Stimulated activated CD8-positive, alpha-beta memory T cell treated with anti-CD3 and anti-CD28 coated beads, Interleukin-7, amount 100 ng/mL, for 48 hours (primary cell): ENCODE measurements around the gene GRAMD2B.
A peak's percentile ranks its signal among the peaks of the same experiment; 100 is the strongest.
"Not testable (repeated sequence)": the region's sequence is repeated elsewhere in the genome, so short reads cannot be mapped to it uniquely, and the experiment has no call there.

Experiments used
- DNase-seq, 2 donors: peaks; one replicate each; pipeline ENCODE4 v3.0.0-alpha.2; 2020; ENCODE audit warnings: low read depth in 1 of 2; ENCODE audit errors: extremely low read depth in 1 of 2

The GRAMD2B gene

DNA sequence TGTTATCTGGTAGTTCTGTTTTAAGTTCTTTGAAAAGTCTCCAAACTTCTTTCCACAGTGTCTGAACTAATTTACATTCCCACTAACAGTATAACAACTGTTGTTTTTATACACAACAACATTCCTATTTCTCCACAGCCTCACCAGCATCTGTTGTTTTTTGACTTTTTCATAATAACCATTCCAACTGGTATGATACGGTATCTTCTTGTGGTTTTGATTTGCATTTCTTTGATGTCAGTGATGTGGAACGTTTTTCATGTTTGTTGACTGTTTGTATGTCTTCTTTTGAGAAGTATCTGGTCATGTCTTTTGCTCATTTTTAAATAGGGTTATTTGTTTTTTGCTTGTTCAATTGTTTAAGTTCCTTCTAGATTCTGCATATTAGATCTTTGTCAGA lies 12.6 kb upstream of the GRAMD2B start:
- no peak for DNase-seq

- no peak for DNase-seq
Measured at GRCh38 chr5:126413856-126414255, 9.4 kb upstream of the GRAMD2B start.

DNA sequence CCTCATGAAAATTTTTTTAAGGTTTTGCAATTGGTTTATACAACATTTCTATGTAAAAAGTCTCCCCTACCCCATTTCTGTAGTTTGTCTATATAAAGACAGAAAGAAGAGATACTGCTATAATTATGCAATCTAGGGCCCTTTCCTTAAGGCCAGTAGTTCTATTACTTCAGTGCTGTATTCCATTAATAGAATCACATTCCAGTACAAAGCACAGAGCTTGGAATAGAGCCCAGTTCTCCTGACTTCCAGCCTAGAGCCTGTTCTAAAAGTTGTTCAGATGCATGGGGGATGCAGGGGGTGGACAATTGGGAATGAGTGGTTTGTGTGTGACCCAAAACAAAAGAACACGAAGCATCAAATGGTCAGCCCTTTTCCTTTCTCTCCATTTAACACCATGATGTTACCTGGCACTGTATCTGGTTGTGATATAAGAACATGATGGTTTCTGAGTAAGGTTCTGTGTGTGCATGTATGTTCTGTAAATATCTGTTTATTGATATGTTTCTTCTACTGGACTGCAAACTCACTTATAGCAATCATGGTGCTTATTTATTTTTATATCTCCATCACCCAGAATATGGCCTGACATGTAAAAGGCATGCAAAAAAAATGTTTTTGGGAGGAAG lies 8.2 kb upstream of the GRAMD2B start:
- DNase-seq: no peak

DNA sequence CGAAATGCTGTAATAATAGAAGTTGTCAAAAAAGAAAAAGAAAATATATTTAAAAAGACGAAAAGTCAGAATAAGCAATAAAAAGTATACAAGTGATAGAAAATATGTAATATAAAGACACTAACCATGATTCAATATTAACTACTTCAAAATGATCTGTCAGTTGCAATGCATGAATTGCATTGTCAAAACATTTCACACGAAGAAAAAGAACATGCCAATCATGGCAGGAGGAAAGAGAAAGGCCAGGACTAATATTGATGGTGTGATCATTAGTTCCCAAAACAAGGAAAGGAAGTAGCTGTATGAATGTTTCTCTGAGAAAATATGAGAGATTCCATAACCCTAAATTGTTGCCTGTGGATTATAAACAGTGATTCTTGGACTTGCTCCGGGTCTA lies 7.4 kb upstream of the GRAMD2B start:
- no peak for DNase-seq

DNA sequence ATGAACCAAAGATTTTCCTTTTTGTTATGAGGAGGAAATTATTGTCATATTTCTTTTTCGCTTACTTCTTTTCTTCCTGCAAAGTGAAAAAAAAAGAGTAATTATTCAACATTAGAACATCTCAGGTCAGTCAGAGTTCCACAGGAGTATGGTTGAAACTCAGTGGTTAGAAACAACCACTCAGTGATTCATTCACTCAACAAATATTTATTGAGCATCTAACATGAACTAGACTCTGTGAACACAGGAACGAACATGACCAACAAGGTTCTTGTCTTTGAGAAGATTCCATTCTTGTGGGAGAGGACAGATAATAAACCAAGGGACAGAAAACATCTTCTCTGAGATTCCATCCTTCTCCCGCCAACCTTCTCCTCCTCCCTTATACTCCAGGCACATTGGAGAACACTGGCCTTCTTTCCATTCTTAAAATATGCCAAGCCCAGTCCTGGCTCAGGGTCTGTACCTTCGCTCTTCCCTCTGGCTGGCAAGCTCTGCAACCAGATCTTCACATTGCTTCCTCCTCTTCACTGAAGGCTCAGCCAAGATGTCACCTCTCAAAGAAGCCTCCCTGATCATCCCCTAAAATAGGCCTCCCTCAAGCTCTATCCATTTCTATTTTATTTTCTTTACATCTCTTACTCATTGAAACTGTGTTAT lies 6.8 kb upstream of the GRAMD2B start:
- no peak for DNase-seq

DNA sequence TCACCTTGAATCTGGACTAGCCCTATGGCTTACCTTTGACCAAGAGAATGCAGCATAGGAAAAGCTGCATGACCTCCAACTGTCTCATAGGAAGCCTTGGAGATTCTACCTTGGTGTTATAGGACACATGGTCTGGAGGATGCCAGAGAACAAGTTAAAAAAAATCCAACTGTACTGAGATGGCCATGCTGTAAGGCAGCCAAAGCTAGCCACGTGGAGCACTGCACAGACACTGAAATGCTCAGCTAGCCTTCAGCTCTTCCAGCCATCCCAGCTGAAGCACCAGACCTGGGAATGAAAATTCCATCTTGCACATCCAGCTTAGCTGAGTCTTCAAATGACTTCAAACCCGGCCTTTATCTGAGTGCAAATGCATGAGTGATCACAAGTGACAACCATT lies 6.0 kb upstream of the GRAMD2B start:
- DNase-seq: no peak

GRCh38 chr5:126419102-126419501 lies 4.1 kb upstream of the GRAMD2B start:
- DNase-seq: no peak

DNA sequence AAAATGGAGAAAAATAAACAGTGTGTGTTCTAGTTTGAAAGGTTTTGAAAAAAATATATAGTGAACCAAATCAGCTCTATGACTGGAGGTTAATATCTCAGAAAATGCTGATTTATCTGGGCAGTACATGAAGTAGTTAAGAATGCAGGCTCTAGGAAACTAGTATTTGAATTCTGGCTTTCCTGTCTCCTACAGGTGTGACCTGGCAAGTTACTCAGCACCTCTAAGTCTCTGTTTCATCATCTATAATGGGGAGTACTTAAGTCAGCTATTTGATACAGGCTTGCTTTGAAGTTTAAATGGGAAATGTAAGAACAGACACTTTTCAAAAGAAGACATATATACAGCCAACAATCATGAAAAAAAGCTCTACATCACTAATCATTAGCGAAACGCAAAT lies 5.2 kb downstream of the GRAMD2B start:
- no peak for DNase-seq

DNA sequence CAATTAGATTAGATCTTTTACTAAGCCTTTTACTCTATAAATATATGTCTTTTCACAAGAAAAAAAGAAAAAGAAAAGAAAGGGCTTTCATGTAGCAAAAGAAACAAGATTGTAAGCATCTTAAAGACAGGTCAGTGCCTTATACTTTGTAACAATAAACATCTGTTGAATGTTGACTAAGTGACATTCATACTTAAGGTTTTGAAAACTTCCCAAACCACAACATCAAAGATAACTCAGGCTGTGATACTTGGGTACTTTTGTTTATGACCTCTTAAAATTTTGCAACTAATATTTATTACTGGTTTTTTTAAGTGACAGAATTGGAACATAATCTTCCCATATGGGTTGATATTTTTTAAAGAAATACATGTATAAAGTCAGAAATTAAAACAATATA lies 7.4 kb downstream of the GRAMD2B start:
- DNase-seq: no peak

DNA sequence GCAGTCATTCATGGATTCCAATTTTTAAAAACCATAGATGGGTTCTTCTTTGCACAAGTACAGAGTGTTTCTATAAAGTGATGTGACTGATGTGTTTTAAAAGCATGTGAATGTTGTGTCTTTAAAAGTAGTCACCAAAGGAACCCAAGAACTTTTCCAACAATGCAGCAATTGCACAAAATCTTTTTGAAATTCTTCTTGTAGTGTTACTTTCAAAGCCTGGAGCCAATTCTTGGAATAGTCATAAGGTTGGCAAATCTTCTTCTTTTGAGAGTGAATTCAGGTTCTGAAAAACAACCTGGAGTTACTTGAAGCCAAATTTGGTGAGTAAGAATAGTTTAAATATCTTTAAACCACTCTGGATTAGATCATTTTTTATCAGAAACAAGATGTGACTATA lies 10.5 kb downstream of the GRAMD2B start:
- DNase-seq: no peak

DNA sequence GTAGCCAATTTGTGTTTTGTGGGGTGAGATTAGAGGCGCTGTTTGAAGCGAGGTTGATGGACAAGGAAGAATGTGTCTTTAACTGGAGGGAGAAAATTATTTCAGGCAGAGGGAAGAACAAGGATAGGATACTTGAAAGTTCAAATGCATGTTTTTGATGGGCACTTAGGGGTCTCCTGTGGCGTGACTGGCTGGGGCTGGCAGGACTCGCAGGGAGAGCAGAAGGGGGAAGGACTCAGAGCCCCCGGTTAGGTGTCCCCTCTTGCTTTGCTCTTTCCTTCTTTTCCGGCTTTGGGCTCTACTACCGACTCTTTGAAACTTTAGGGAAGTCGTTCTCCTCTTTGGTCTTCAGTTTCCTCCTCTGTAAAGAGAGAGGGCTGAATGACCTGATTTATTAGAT lies 12.1 kb downstream of the GRAMD2B start:
- DNase-seq: no peak

DNA sequence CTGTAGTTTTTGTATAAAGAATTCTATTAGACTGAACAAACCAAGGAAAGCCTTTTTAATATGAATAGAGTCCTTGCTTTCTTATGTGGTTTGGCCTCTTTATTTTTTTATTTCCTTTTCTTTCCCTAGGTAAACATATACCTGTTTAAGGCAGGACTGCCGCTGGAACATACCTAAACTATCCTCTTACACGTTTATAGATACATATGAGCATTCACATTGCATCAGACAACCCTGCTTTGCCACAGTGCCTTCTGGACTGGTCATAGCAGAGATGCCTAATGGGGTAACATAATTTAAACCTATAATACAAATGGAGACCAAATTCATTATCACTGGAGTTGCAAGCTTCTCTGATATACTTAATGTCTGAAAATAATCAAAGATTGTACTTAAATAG lies 12.5 kb downstream of the GRAMD2B start:
- no peak for DNase-seq

DNA sequence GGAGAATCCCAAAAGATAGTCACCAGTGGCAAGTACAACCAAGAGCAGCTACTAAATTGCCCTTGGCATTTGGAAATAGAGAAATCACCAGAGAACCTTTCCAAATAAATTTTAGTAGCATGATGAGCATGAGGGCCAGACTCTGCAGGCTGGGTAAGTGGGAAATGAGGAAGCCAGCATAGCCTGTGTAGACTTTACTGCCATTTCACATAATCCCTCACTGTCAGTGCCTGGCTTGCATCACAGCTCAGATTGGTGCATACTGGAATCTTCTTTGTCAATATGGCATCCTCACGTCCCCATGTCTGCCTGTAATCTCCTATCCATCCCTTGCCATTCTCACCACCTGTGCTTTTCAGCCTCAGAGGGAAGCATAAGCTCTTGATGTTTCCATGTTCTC lies 14.5 kb downstream of the GRAMD2B start:
- DNase-seq: no peak

DNA sequence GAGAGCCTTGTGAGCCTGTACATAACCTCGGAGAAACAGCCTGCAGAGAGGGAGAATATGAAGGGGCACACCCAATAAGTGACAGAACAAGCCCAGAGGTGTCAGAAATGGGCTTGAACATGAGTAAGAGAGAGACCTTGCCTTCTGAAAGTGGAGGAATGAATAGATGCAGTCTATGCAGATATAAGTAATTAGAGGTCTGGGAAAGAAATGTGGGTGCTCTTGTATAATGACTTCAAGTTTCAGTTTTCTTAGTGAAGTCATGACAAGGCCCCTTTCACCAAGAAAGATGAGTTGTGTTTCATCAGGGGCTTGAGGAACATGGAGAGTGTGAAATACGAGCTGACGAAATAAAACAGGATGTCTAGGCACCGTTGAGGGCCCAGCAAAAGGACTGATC lies 15.1 kb downstream of the GRAMD2B start:
- no peak for DNase-seq

DNA sequence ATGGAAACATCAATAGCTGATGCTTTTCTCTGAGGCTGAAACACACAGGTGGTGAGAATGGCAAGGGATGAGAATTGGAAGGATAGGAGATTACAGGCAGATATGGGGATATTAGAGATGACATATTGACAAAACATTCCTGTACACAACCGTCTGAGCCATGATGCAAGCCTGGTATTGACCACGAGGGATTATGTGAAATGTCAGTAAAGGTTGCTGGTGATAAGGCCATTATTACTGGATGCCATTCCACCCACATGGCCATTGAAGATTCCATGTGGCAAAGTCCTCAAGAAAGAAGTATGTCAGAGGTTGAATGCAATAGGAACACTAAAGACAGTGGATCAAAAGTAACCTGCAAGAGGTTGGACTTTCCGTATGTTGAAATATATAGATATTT lies 15.7 kb downstream of the GRAMD2B start:
- no peak for DNase-seq

DNA sequence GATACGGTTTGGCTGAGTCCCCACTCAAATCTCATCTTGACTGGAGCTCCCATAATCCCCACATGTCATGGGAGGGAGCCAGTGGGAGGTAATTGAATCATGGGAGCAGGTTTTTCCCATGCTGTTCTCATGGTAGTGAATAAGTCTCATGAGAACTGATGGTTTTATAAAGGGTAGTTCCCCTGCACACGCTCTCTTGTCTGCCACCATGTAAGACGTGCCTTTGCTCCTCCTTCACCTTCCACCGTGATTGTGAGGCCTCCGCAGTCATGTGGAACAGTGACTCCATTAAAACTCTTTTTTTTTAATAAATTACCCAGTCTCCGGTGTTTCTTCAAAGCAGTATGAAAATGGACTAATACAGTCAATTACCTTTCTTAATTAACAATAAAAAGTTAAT lies 16.5 kb downstream of the GRAMD2B start:
- DNase-seq: not testable (repeated sequence)

- DNase-seq: no peak
Measured at GRCh38 chr5:126441230-126441629, 18.0 kb downstream of the GRAMD2B start.

- DNase-seq: no peak
Measured at GRCh38 chr5:126443374-126443851, 20.2 kb downstream of the GRAMD2B start.

- no peak for DNase-seq
Measured at GRCh38 chr5:126444137-126444536, 20.9 kb downstream of the GRAMD2B start.

DNA sequence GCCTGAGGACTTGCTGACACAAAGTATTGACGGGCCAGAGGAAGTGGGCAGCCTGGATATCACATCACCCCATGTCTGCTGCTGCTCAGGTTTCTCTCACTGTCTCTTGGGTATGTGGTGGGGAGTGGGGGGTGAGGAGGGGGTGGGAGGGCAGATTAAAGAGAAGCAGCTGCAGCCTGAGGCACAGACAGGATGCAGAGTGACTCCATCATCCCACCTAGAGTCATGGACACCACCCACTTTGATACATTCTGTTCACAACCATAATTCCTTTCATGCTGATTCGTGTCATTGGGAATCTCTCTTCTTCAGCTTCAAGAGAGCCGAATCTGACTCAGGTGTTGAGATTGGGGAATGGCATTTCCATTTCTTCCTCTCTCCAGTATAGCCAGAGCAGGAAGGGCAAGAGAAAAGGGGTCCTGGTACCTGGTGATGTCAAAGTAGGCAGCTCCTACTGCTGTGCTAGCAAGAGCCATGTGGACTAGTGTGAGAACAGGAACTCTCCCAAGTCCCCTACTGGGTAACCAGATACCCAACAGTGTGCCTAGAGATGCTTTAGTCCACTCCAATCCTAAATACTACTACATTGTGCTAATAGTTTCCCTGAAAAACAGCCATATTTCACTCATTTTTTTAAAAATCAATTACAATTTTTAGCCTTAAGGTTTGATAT lies 22.4 kb downstream of the GRAMD2B start:
- DNase-seq: no peak

DNA sequence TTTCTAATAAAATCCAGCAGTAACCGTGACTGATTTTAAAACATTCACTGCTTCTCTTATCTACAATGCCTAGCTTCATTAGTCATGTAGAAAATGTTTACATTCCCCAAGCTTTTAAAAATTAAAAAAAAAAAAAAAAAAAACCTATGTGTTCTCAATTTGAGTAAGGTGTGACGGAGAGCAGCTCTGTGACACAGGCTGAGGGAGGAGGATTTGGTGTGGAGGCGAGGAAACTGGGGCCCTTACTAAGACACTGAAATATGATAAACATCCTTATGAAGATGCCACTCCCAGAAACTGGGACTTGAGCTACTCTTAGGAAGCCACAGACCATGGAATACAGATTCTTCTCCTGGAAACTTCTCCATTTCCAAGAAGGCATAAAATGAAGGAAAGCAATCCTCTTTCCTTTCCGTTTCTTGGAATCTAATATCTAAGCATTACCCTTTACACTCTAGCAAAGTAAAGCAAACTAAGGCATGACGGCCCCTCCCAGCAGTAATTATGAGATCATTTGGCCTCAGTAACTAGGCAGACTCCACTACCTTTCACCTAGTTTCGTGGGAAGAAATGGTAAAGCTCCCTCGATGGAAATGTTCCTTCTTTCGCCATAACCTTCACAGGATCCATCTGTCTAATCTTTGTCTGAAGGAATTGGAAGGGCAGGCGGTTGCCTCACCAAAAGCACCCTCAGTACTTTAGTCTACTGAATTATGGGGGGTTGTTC lies 23.5 kb downstream of the GRAMD2B start:
- DNase-seq: peak in 1 of 2 donors; percentile 67

GRCh38 chr5:126448720-126449119 lies 25.5 kb downstream of the GRAMD2B start:
- DNase-seq: no peak
